GM10248 (cell line): Measurements from ENCODE around the gene KCNMA1.

Source experiments
- CTCF ChIA-PET: fragments of 300-600 bp; sonication (Branson Sonifier 250); formaldehyde crosslinking; extraction: SDS; loops from one replicate; lab custom pipeline; 2021; ENCODE audit warnings: antibody characterized with exemption; lab: Yijun Ruan, JAX
- POLR2A ChIA-PET: fragments of 350-650 bp; sonication (Branson Sonifier 250); formaldehyde crosslinking; extraction: SDS; loops from one replicate; lab custom pipeline; 2020; ENCODE audit warnings: antibody characterized with exemption; lab: Yijun Ruan, JAX
- DNase-seq: peaks from one replicate; pipeline ENCODE4 v3.0.0; 2012; ENCODE audit errors: extremely low spot score
- TF ChIP-seq, protein P1 (sequence below): IDR thresholded peaks from 2 replicates; pipeline ENCODE4 v1.5.1; 2012; ENCODE audit warnings: mild to moderate bottlenecking, low read depth; ENCODE audit errors: extremely low read depth, missing control alignments, control extremely low read depth

Gene KCNMA1

DNA sequence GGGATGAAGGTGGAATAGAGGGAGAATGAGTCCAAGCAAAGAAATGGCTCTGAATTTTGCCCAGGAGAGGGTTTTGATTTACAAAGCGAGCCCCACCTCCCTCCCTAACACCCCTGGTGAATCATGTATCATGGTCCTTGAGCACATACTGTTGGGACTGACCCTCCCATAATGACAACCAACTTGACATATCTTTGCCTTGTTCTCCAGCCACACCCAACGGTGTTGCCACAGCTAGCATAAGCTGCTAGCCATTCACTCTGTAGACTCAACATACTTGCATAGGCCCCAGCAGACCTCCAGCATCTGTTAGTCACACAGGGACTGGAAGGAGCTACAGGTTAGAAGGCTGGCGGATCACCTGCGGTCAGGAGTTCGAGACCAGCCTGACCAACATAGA lies 538.5 kb downstream of the KCNMA1 start:
- ChIA-PET POLR2A (no interaction called here), CTCF (interaction anchor here (1.0 to 1.7 kb wide), 2 partner anchors 12 to 17 kb away, joined by 3 to 6 read pairs; no protein-coding TSS in a partner anchor)
- TF ChIP-seq, protein P1, sequence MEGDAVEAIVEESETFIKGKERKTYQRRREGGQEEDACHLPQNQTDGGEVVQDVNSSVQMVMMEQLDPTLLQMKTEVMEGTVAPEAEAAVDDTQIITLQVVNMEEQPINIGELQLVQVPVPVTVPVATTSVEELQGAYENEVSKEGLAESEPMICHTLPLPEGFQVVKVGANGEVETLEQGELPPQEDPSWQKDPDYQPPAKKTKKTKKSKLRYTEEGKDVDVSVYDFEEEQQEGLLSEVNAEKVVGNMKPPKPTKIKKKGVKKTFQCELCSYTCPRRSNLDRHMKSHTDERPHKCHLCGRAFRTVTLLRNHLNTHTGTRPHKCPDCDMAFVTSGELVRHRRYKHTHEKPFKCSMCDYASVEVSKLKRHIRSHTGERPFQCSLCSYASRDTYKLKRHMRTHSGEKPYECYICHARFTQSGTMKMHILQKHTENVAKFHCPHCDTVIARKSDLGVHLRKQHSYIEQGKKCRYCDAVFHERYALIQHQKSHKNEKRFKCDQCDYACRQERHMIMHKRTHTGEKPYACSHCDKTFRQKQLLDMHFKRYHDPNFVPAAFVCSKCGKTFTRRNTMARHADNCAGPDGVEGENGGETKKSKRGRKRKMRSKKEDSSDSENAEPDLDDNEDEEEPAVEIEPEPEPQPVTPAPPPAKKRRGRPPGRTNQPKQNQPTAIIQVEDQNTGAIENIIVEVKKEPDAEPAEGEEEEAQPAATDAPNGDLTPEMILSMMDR: no peak

DNA sequence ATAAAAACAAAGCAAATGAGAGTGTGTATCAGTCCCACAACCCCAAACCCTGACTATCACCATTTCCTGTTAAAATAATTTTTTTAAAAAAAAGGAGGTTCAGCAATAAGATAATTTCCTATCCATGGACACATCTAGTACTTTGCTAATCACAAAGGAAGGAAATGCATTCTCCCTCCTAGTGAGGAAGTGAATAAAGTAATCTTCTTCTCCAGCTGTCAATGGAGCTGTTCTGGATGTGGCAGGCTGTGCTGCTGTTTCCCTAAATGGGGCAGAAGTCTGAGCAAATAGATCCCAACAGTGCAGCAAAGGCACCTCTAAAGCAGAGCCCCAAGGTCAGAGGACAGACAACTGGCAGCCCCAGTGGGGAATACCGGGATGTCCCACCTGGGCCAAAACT lies 540.0 kb downstream of the KCNMA1 start:
- TF ChIP-seq, protein P1: no peak
- DNase-seq: no peak
- POLR2A ChIA-PET: no interaction called here
- CTCF ChIA-PET: no interaction called here

More for the DNA sequence above, 538.5 kb downstream of the KCNMA1 start:
- DNase-seq: no peak

- POLR2A ChIA-PET: no interaction called here
- DNase-seq: no peak
- TF ChIP-seq, protein P1: no peak
- CTCF ChIA-PET: no interaction called here
Observed at GRCh38 chr10:77093126-77093525, 544.5 kb downstream of the KCNMA1 start.

DNA sequence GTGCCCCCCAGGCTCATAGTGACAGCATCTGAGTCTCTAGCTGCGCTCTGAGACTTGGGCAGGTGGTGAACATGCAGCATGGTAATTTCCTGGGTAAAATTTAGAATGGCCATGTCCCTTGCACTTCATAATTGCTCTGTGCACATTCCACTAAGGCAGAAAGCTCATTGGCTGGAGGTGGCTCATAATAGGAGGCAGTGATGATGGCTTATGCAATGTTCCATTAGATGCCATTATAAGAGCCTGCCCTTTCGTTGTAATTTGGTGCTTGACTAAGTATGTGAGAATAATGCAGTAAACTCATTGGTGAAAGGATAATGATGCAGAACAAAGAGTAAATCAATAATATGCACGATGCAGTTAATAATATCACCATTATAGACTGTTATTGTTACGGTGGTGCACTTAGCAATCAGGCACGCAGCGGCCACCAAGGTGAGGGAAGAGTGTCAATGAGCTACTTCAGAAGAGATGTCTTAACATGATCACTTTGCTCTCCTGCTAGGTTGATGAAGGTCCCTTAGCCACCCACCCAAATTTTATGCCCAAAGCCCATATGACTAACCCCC lies 545.9 kb downstream of the KCNMA1 start:
- POLR2A ChIA-PET: no interaction called here
- no peak for DNase-seq
- CTCF ChIA-PET: no interaction called here
- TF ChIP-seq, protein P1: no peak

DNA sequence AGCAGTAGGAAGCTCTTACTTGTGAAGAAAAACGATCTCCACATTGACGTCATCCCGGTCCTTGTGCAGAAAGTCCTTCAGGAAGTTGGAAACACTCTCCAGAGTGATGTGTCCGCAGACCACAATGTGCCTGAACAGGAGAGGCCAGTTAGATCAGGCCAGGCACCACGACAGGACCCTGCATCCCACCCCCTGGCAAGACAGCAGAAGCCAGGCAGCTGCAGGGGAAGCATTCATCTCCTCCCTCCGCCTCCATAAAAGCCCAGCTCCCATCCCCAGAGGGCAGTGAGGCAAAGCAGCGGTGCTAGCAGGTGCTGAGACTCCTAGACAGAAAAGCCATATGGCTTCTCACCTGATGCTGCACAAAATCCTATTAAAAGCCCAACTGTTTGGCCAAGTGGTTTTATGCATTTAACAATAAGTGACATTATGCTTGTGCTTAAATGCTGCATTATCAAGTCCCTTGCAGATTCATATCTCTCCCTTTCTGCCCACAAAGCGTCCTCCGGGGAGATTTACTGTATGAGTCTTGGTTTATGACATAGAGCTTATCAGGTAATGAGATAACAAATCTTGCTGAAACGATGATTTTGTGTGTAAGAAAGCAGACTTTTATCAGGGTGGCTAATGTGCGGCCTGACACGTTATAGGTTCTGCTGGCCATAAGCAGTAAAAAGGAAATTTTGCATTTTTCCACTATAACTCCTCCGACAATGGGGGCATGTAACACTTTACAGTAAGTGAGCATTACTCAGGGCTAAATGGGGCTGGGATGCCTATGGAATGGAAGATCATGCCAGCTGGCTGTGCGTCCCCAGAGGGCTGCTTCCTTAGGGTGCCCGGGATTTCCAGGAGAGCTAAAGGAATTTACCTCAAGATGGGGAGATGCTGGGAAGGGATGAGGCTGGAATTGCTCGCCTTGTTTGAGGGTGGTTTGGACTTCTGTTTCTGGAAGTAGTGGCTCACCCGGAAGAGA lies 546.9 kb downstream of the KCNMA1 start:
- TF ChIP-seq, protein P1: no peak
- DNase-seq: no peak
- POLR2A ChIA-PET: no interaction called here
- CTCF ChIA-PET: interaction anchor here (1.0 to 1.8 kb wide), 2 partner anchors 11 to 85 kb away, joined by 5 to 6 read pairs; no protein-coding TSS in a partner anchor

- no peak for DNase-seq
- ChIA-PET CTCF (no interaction called here), POLR2A (no interaction called here)
- TF ChIP-seq, protein P1: no peak
Observed at GRCh38 chr10:77087366-77087765, 550.2 kb downstream of the KCNMA1 start.
